Measurements from ENCODE around the gene FRZB.

GRCh38 chr2:182903566-182903965 lies 37.1 kb upstream of the FRZB start:
- no peak for TF ChIP-seq POLR2AphosphoS5 (IDR thresholded peaks at IDR 0.05; ENCODE audit: low read depth, low read length)
- no peak for TF ChIP-seq POLR2A (IDR thresholded peaks at IDR 0.05; ENCODE audit: low read depth, low read length)
- no peak for TF ChIP-seq TAF1 (IDR thresholded peaks at IDR 0.05; ENCODE audit: borderline replicate concordance, low read depth, low read length)

Measured in GM12892 (cell line).